NCI-H2107 (cell line): ENCODE results near the gene CSGALNACT2.
"Not testable (repeated sequence)": the region's sequence is repeated elsewhere in the genome, so short reads cannot be mapped to it uniquely, and the experiment has no call there.

Source experiments
- DNase-seq: peaks from one replicate; lab custom pipeline; 2025; lab: John Stamatoyannopoulos, UW

The CSGALNACT2 gene

DNA sequence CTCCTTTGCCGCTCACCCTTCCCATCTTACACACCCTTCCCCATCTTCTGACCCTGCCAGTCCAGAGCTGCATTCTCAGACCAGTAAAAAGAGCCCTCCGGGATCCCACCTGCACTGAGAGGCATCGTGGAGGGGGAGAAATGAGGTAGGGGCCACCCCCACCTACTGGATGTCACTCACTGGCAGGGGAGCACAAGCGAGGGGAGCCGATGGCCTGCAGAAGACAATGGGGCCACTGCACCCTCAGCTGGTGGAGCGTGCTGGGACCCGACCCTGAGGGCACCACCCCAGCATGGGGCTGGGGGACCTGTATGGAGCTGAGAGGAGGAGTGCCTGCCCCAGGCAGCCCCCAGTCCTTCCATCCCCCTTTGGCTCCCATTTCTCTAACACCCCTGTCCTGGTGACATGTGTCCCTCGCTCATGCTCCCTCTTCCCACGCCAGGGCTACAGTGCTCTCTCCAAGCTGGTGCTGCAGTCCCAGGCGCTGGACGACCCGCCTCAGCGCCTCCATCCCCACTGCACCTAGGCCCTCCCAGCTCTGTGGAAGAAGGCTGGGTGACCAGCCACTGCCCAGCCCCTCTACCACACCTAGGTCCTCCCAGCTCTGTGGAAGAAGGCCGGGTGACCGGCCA is 78.8 kb downstream of the CSGALNACT2 start:
- no peak for DNase-seq

DNA sequence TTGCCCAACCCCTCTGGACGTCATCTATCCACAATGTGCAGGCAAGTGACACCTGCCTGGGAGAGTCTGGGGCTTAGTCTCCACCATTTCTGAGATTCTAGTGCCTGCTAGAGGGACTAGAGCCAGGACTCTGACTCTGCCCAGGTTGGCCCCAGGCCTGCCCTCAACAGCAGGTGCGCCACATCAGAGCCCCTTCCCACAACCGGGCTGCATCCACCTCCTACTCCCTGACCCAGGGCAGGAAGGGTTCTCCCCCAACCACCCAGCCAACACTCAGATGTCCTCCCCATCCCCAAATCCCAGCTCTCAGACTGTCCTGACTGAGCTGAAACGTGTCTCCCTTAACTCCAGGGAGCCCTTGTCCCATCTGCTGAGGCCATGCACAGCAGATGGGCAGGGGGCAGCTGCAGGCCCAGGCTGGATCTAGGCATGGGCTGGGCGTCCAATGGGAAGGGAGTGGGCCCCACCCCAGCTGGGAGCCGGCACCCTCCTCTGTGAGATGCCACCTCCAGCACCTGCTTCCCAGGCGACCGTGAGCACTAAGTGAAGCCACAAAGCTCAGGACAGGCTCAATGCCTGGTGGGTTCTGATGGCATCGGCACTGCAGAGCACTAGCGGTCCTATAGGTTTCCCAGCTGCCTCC is 79.4 kb downstream of the CSGALNACT2 start:
- DNase-seq: no peak

DNA sequence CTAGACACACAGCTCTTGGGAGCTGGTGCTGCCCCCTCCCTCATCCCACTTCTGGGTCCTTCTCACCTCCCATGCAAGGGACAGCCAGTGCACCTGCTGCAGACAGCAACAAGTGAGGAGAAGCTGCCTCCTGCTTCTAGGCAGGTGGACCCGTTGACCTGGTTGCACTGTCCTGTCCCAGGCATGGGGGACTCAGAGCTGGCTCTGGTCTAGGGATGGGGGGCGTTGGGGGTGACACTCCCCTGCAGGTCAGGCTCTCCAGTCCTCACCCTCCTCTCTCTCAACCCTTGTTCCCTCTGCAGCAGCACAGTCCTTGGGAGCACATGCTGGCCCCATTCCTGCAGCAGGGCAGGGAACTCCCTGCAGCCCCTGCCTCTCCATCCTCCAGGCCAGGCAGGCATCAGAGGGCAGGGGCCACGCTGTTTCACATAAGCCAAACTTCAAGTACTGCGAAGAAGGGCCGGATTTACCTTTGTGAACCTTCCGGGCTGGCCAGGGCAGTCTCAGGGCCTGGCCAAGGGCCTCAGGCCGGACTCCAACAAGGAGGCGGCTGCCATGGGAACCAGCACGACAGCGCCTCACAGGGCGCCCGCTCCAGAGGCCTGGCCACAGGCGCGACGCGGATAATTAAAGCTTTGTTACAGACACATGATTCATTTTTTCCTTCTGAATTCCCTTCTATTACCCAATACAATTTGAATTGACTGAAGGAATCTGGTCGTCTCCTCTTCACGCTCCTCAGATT is 80.1 kb downstream of the CSGALNACT2 start:
- no peak for DNase-seq

DNA sequence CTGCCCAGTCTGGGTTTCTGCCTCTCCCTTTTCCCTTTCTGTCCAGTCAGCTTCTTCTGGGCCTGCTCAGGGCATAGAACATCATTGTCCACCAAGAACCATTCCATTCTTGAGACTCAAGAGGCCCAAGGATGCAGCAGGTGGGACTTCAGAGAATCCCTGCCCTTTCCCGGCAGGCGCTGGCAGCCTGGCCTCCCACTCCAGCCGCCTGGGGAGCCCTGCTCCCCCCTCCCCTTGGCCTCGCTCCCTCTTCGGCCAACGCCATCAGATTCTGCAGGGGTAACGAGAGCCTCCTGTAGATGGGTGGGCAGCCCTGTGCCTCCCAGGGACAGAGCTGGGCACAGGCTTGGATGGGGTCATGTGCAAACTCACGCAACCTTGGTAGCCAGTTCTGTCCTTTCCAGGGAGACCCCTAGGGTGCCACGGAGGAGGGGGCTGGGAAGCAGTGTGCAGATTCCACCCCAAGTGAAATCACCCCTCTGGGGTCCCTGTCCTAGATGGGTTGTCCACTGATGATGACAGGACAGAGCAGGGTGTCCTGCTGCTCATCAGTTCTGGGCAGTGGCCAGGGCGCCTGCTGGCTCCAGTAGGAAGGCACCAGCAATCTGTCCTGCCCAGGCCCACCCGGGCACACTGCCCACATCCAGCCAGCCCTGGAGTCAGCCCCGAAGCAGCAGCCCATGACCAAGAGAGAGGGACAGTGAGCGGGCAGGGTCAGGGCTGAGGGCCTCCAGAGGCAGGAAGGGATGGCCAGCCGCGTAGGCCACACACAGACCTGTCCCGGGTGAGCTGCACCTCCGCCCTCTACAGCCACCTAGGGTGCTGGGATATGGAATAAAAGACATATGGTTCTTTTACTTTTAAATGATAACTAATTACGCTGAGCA is 80.9 kb downstream of the CSGALNACT2 start:
- DNase-seq: no peak

DNA sequence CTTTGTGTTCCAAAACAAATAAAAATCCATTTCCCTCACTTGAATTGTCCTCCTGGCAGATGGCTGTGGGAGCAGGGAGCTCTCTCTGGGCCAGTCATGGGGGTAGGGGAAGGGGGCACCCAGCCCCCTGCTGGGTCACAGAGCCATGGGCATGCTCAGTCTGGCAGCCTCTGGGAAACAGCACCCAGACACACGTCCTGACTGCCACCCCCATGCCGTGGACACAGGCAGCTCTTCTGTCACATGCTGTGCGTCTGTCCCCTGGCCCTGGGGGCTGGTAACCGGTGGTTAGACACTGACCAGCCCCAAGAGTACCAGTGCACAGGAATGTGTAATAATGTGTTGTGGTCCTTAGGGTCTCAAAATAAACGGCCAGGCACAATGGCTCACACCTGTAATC is 81.6 kb downstream of the CSGALNACT2 start:
- DNase-seq: no peak

DNA sequence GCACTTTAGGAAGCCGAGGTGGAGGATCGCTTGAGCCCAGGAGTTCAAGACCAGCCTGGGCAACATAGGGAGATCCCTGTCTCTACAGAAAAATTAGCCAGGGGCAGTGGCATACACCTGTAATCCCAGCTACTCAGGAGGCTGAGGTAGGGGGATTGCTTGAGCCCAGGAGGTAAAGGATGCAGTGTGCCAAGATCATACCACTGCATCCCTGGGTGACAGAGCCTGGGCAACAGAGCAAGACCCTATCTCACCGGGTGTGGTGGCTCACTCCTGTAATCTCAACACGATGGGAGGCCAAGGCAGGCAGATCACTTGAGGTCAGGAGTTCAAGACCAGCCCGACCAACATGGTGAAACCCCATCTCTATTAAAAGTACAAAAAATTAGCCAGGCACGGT is 82.0 kb downstream of the CSGALNACT2 start:
- DNase-seq: not testable (repeated sequence)

DNA sequence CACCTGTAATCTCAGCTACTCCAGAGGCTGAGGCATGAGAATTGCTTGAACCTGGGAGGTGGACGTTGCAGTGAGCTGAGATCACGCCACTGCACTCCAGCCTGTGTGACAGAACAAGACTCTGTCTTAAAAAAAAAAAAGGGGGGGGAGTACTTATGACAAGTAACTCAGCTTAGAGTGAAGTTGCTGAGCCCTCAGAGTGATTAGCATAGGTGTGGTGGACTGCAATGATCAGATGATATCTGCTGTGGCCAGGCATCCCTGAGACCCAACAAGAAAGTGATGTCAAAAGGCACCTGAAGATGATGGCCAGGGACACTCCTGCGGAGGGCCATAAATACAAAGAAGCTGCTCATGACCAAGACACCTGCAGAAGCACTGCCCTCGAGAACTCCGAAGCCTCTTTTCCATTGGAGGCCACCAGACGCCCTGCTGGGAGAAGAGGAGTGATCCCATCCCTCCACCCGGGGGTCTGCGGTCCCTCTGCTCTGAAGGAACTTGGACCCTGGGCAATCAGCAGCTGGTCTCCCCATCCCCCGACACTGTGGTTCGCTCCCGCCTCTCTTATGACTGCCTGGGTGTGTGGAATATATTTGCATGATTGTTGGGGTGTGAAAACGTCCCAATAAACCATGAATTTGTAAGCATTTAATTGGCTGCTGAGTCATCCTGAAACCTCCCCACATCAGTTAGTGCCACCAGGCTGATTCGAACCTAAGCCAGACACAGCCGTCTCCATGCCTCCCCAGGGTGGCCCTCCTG is 82.6 kb downstream of the CSGALNACT2 start:
- no peak for DNase-seq

DNA sequence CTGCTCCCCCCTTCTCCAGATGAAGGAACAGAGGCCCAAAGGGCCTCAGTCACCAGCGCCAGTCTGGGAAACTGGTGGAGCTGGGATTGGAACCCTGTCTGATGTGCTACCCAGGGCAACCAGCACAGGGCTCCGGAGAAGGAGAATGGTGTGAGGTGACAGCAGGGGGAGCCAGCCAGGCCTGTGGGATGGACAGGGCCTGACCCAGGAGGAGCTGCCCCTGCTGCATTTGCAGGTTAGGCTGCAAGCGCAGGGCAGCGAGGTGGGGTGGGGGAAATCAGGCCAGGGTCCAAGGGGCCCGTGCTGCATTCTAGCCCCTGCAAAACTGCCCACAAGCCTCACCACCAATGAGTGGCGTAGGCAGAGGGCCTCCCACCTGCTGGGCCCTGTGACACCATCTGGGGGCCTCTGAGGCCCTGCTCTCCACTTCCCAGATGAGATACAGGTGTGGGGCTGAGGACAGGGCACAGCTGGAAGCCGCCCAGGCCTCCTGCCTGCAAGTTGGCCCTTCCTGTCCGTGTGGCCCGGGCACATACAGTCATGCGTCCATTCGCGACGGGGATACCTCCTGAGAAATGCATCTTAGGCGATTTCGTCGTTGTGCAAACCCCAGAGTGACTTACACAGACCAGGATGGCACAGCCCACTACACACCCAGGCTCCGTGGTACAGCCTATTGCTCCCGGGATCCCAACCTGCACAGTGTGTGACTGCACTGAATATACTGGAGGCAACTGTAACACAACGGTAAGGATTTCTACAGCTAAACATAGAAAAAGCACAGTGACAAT is 83.4 kb downstream of the CSGALNACT2 start:
- DNase-seq: no peak

DNA sequence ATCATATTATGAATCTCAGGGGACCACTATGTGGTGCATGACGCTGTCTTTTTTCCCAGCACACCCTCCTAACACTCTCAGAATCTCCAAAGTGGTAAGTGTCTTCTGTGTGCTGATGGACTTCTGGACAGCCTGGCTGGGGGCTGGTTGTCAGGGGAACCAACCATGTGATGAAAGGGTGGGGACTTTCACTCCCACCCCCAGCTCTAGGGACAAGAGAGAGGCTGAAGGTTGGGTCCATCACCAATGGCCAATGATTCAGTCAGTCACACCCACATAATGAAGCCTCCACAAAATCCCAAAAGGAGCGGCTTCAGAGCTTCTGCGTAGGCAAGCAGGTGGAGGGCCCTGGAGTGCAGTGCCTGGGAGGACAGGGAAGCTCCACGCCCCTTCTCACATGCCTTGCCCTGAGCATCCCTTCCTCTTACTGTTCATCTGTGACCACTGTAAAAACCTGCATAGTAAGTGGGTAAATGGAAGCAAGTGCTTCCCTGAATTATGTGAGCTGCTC is 84.0 kb downstream of the CSGALNACT2 start:
- DNase-seq: no peak

DNA sequence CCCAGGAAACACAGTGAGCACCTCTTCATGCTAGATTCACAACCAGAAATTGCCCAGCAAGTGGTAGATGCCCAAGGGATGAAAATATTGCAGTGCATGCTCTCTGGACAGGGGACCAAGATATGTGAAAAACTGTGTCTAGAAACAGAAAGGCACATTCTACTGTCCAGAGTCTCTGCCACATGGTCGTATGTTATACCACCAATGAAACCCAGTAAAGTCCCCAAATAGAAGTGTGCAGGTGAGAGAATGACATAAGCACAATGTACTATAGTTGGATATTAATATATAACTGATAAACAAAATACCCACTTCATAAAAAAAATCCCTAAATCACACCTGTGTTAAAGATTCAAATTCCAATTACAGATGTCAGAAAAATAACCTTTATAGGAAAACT is 84.8 kb downstream of the CSGALNACT2 start:
- DNase-seq: no peak

DNA sequence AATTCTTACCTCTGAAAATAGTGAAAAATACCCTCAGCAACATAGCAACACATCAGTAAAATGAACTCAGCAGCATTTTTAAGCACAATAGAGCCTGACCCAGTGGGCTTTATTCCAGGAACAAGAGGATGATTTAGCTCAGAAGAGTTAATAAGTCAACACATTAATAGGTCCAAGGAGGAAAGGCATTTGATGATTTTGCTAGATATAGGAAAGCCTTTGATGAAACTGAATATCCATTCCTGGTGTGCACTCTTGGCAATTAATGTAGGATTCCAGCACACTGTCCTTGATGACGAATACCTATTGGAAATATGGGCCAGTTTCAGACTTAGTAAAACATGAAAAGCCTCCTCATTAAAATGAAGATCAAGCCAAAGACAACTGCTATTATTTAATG is 86.1 kb downstream of the CSGALNACT2 start:
- DNase-seq: no peak

DNA sequence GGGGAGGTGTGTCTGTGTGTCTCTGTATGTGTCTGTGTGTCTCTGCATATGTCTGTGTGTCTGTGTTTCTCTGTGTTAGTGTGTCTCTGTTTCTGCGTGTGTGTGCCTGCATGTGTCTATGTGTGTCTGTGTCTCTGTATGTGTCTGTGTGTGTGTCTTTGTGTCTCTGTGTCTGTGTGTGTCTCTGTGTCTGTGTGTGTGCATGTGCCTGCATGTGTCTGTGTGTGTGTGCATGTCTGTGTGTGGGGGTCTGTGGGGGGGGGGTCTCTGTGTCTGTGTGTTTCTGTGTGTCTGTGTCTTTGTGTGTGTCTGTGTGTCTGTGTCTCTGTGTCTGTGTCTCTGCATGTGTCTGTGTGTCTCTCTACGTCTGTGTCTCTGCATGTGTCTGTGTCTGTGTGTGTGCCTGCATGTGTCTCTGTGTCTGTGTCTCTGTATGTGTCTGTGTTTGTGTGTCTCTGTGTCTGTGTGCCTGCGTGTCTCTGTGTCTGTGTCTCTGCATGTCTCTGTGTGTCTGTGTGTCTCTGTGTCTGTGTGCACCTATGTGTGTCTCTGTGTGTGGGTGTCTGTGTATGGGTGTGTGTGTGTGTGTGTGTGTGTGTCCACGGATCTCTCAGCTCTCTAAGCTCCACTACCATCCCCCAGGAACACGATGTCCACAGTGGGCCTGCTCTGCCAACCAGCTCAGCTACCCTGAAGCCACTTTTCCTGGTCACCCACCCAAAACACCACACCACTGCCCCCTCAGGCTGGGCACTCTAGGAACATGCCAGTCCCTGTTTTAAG is 87.0 kb downstream of the CSGALNACT2 start:
- DNase-seq: no peak

DNA sequence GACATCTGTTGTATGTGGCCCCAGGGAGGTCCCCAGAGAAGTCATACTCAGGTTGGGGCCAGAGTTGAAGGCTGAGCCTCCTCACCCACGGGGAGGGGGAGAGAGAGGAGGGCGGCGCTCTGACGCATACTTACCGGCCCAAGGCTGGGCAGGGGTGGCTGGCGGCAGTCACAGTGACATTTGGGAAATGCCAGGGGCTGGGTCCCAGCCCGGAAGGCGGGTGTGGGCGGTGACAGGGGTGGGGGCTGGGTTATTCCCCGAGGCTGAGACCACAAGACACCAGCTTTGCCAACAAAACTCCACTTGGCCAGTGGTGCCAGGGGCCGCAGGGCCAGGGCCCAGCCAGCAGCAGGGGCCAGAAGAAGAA is 87.5 kb downstream of the CSGALNACT2 start:
- DNase-seq: no peak

DNA sequence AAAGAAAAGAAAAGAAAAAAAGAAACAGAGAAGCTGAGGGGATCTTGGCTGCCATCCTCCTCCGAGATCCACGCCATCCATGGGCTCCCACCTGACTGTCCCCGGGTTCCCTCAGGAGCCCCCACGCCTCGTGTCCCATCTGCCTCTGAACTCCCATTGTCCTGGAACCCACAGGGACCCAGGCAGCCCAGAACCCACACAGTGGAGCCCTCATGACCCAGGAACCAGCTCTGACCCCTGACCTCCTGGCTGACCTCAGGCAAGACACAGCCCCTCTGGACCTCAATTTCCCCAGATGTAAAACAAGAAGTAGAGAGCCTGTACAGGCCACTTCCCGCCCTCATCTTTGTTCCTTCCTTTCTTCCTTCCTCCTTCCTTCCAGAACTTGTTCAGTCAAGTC is 88.2 kb downstream of the CSGALNACT2 start:
- DNase-seq: no peak

DNA sequence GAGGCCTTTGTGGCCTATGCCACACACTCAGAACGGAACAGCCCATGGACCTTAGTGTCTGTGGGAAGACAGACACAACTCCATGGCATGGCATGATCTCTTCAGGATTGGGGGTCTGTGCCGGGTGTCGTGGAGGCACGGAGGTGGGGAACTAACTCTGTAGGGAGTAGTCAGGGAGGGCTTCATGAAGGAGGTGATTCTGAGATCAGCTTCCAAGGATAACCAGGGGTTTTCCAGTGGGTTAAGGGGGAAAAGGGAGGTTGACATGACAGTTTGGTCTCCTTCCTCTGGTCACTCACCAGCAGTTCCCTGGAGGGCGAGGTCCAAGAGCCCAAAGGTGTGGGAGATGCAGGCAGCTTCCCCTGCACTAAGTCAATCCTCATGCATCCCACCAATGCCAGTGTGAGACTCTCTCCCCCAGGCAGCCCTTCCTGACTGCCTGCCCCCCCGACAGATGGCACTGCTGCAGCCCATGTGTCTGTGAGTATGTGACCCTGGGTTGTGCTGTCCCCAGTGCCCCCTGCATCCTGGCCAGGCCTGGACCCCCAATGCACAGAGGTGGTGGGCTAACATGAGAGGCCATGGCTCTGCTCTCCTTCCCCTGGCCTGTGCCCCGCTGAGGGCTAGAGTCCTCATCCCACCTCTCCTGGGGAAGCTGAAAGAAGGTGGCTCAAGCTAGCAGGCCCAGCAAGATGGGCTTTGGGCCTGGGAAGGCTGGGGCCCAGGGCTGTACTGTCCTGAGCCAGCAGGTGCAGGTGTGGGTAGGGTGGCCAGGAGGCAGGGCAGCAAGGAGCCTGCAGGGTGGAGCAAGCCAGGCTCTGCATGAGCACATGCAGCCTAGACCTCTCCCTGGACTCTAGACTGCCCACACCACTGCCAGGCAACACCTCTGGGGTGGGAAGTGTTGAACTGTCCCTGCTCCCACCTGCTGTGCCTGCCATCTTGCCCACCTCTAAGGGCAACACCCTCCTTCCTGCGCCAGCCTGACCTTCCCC is 88.9 kb downstream of the CSGALNACT2 start:
- DNase-seq: no peak

DNA sequence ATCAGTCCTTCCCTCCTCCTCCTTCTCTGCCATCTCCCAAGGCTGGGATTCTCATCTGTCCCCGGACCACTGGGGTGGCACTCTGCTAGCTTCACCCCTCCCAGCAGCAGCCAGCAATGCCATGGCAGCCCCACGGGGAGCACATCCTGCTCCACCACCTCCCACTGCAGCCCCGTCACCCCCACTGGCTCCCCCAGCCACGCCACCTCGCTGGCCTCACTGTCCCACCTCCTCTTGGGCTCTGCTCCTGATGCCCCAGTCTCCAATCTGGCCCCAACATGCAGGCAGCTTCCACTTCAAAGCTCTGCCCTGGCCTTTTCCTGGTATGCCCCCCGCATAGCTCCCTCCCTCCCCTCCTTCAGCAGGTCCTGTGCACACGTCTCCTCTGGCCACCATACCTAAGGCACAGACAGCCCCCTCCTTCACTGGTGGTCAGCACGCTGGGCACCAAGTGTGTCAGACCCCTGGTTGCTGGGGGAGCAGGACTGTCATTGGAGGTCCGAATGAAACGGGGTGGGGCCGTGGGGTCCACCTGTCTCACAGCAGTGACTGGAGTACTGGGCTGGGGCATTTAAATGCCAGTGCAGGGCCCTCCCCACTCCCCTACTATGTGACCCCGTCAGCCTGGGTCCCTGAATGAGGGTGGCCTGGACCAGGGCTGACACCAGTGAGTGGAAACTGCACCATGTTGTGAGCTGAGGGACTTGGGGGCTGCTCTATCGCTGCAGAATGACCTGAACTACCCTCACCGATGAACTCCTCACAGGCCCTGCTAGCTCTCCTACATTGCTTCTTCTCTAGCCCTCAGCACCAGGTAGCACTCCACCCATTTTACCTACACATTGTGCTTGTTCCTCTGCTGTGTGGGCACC is 89.9 kb downstream of the CSGALNACT2 start:
- DNase-seq: no peak

DNA sequence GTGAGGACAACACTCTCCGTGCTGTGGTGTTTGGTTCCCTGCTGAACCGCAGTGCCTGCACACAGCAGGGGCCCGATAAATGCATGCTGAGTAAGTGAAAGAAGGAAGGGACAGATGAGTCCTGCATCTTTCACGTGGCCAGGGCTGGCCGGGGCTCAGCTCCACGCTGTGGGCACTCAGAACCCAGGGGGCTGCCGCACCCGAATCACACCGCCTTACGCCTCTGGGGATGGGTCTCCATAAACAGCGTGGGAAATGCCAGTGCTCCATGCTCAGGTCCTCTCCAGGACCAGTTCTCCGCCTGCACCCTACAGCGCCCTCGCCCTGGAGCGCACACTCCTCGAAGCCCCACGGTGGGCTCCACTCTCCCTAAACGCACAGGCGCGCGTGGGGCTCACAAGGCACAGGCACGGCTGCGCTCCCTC is 90.5 kb downstream of the CSGALNACT2 start:
- DNase-seq: no peak
